GM10248 (cell line): ENCODE results near the gene THEMIS.
A peak's percentile ranks its signal among the peaks of the same experiment; 100 is the strongest.

ENCODE experiments used
- CTCF ChIA-PET: fragments of 300-600 bp; sonication (Branson Sonifier 250); formaldehyde crosslinking; extraction: SDS; loops from one replicate; lab custom pipeline; 2021; ENCODE audit warnings: antibody characterized with exemption; lab: Yijun Ruan, JAX
- POLR2A ChIA-PET: fragments of 350-650 bp; sonication (Branson Sonifier 250); formaldehyde crosslinking; extraction: SDS; loops from one replicate; lab custom pipeline; 2020; ENCODE audit warnings: antibody characterized with exemption; lab: Yijun Ruan, JAX
- DNase-seq: peaks from one replicate; pipeline ENCODE4 v3.0.0; 2012; ENCODE audit errors: extremely low spot score
- CTCF ChIP-seq: IDR thresholded peaks from 2 replicates; pipeline ENCODE4 v1.5.1; 2012; ENCODE audit warnings: mild to moderate bottlenecking, low read depth; ENCODE audit errors: extremely low read depth, missing control alignments, control extremely low read depth

THEMIS gene

GRCh38 chr6:127918506-127919427, 17.9 kb upstream of the THEMIS start:
- CTCF ChIA-PET: no interaction called here
- POLR2A ChIA-PET: no interaction called here
- no peak for DNase-seq

GRCh38 chr6:127917766-127918165, 16.9 kb upstream of the THEMIS start:
- TF ChIP-seq CTCF: no peak
- DNase-seq: no peak
- CTCF ChIA-PET: no interaction called here
- POLR2A ChIA-PET: no interaction called here

More at GRCh38 chr6:127918506-127919427, 17.9 kb upstream of the THEMIS start:
- TF ChIP-seq CTCF: no peak

- no peak for TF ChIP-seq CTCF
- CTCF ChIA-PET: no interaction called here
- POLR2A ChIA-PET: no interaction called here
- DNase-seq: no peak
Observed at GRCh38 chr6:127914240-127914639, 13.4 kb upstream of the THEMIS start.

GRCh38 chr6:127912914-127913313, 12.1 kb upstream of the THEMIS start:
- DNase-seq: no peak
- CTCF ChIA-PET: no interaction called here
- TF ChIP-seq CTCF: no peak
- POLR2A ChIA-PET: no interaction called here

GRCh38 chr6:127907960-127908640, 7.2 kb upstream of the THEMIS start:
- DNase-seq: peak; percentile 8
- ChIA-PET CTCF (no interaction called here), POLR2A (no interaction called here)
- TF ChIP-seq CTCF: no peak

GRCh38 chr6:127904160-127904559, 3.3 kb upstream of the THEMIS start:
- CTCF ChIA-PET: interaction anchor here (0.9 kb wide), 1 partner anchor 12 kb away, joined by 3 read pairs; no protein-coding TSS in a partner anchor

More at GRCh38 chr6:127904160-127904559, 3.3 kb upstream of the THEMIS start:
- DNase-seq: no peak
- POLR2A ChIA-PET: no interaction called here
- TF ChIP-seq CTCF: no peak
